SH-SY5Y (cell line): ENCODE results near the gene FBLN2.

Experiments
- GATA2 ChIP-seq: IDR thresholded peaks from 2 replicates; pipeline ENCODE4 v1.6.1; 2011; ENCODE audit warnings: mild to moderate bottlenecking, low read depth, low read length
- GATA3 ChIP-seq: IDR thresholded peaks from 2 replicates; pipeline ENCODE4 v1.6.1; 2011; ENCODE audit warnings: low read depth, mild to moderate bottlenecking, low read length, moderate library complexity

DNA sequence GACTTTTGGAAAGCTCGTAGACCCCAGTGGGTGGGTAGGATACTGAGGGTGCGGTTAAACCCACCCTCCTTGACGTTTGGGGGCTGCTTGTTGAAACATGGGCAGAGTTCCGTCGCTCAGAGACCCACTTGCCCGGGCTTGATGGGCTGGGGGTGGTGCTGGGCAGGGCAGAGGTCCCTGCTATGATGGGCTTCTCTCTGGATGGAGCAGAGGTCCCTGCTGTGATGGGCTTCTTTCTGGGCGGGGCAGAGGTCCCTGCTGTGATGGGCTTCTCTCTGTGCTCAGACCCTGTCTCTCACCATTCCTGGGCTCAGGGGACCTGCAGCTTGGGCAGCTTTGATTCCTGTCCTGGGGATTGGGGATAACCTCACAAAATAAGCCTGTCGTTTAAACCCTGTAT, 45.2 kb downstream of the FBLN2 start:
- TF ChIP-seq GATA2 (no peak), GATA3 (no peak)
